Cardiac fibroblast (primary cell): ENCODE results near the gene DNAJC13.
"Not testable (repeated sequence)": the region's sequence is repeated elsewhere in the genome, so short reads cannot be mapped to it uniquely, and the experiment has no call there.

Source experiments
- DNase-seq, 2 donors: peaks; one replicate each; pipeline versions ENCODE4 v3.0.0 to v3.0.0-alpha.2; 2010; ENCODE audit warnings: low read depth in 2 of 2
- H3K4me3 ChIP-seq, 2 donors: replicated peaks in 1 of 2; 1 replicate in 1 of 2; 2 replicates in 1 of 2; pipeline ENCODE4 v1.5.1; 2011; ENCODE audit warnings: low read depth in 2 of 2, low read length in 2 of 2, mild to moderate bottlenecking in 2 of 2, moderate library complexity in 1 of 2
- CTCF ChIP-seq: IDR thresholded peaks from one replicate; pipeline ENCODE4 v1.5.1; 2011; ENCODE audit warnings: low read depth, mild to moderate bottlenecking, low read length, inconsistent platforms

The DNAJC13 gene

GRCh38 chr3:132380920-132381319 is 36.4 kb upstream of the DNAJC13 start:
- no peak overlapping the region for H3K4me3 ChIP-seq
- no peak for TF ChIP-seq CTCF
- DNase-seq, result no peak

GRCh38 chr3:132381348-132381944 is 35.9 kb upstream of the DNAJC13 start:
- H3K4me3 ChIP-seq, result no peak overlapping the region
- no peak for DNase-seq
- no peak for TF ChIP-seq CTCF

GRCh38 chr3:132382267-132382666 is 35.0 kb upstream of the DNAJC13 start:
- H3K4me3 ChIP-seq, result no peak overlapping the region
- no peak for TF ChIP-seq CTCF
- no peak for DNase-seq

- no peak for DNase-seq
- no peak for TF ChIP-seq CTCF
- no peak overlapping the region for H3K4me3 ChIP-seq
These were observed 34.6 kb upstream of the DNAJC13 start for GRCh38 chr3:132382688-132383194.

- H3K4me3 ChIP-seq, result no peak overlapping the region
- DNase-seq, result no peak
- TF ChIP-seq CTCF, result no peak
These were observed 31.0 kb upstream of the DNAJC13 start for GRCh38 chr3:132386259-132386658.

- DNase-seq, result not testable (repeated sequence)
These were observed 24.6 kb upstream of the DNAJC13 start for GRCh38 chr3:132392675-132393074.

GRCh38 chr3:132394320-132394719 is 23.0 kb upstream of the DNAJC13 start:
- DNase-seq, result peak; percentile 49 to 85
- no peak for TF ChIP-seq CTCF
- H3K4me3 ChIP-seq, result no peak overlapping the region

More at GRCh38 chr3:132392675-132393074, 24.6 kb upstream of the DNAJC13 start:
- not testable (repeated sequence) for H3K4me3 ChIP-seq
